ENCODE results near the gene RPLP2.

DNA sequence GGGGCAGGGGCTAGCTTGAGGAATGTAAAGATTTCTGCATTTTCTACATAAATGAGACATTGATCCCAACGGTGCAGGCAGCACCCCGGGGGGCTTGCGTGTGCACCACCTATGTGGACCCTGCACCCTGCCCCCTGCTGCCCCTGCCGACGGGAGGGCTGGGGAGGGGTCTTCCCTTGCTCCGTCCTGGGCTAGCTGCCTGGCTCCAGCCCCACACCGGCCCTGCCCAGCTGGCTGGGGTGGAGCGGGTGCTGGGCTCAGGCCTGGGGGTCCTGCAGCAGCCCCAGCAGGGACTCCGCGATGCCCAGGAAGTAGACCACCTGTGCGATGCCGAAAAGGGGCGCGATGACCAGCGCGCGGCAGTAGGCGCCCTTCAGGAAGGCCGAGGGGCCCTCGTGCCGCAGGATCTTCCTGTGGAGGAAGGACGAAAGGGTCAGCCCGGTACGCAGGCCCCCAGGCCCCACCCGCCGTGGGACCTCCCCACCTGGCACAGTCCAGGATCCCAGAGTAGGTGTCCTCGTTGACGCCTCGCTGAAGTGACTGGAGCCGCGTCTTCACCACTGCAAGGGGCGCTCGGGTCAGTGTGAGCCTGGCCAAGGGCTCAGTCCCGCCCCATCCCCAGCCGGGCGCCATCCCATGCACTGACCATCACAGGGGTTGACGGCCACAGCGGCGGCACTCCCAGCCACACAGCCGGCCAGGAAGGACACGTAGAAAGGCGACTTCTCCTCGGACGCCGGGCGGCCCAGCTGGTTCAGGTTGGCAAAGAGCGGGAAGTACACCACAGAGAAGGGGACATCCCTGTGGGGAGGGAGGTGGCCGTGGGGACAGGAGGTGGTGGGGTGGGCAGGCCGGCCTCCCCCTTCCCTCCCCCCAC, 17.9 kb upstream of the RPLP2 start:
- TF ChIP-seq EZH2 (IDR thresholded peaks at IDR 0.05; ENCODE audit: borderline replicate concordance), result no peak
- TF ChIP-seq, protein P1, sequence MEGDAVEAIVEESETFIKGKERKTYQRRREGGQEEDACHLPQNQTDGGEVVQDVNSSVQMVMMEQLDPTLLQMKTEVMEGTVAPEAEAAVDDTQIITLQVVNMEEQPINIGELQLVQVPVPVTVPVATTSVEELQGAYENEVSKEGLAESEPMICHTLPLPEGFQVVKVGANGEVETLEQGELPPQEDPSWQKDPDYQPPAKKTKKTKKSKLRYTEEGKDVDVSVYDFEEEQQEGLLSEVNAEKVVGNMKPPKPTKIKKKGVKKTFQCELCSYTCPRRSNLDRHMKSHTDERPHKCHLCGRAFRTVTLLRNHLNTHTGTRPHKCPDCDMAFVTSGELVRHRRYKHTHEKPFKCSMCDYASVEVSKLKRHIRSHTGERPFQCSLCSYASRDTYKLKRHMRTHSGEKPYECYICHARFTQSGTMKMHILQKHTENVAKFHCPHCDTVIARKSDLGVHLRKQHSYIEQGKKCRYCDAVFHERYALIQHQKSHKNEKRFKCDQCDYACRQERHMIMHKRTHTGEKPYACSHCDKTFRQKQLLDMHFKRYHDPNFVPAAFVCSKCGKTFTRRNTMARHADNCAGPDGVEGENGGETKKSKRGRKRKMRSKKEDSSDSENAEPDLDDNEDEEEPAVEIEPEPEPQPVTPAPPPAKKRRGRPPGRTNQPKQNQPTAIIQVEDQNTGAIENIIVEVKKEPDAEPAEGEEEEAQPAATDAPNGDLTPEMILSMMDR (IDR thresholded peaks at IDR 0.05; ENCODE audit: poor library complexity), result no peak
